Esophagus (tissue), 2 donors: Measurements from ENCODE around the gene TRMT1. TPM values are rescaled to one million over a fixed set of nuclear protein-coding genes. Genes with fewer than 3 reads are reported as not detected.

Source experiments
- H3K27ac ChIP-seq, 2 donors: one replicate each; pipeline ENCODE4 v1.5.1; 2013; ENCODE audit warnings: low read depth in 2 of 2, mild to moderate bottlenecking in 2 of 2, inconsistent platforms in 1 of 2, low read length in 1 of 2, moderate library complexity in 1 of 2
- H3K27me3 ChIP-seq, 2 donors: one replicate each; pipeline ENCODE4 v1.6.1; 2013; ENCODE audit warnings: low read length in 2 of 2, control low read depth in 1 of 2, mild to moderate bottlenecking in 1 of 2; ENCODE audit not compliant: insufficient read depth in 2 of 2, control insufficient read depth in 1 of 2
- H3K36me3 ChIP-seq, 2 donors: one replicate each; pipeline ENCODE4 v1.6.1; 2013; ENCODE audit warnings: low read length in 1 of 2; ENCODE audit not compliant: control insufficient read depth in 2 of 2, insufficient read depth in 2 of 2
- H3K4me1 ChIP-seq, 2 donors: one replicate each; pipeline ENCODE4 v1.6.1; 2013; ENCODE audit warnings: low read length in 1 of 2; ENCODE audit not compliant: control insufficient read depth in 2 of 2, insufficient read depth in 2 of 2
- H3K4me3 ChIP-seq, 2 donors: one replicate each; pipeline ENCODE4 v1.5.1; 2013; ENCODE audit warnings: low read length in 2 of 2, mild to moderate bottlenecking in 2 of 2, low read depth in 1 of 2, moderate library complexity in 1 of 2
- H3K9me3 ChIP-seq, 2 donors: one replicate each; pipeline ENCODE4 v1.6.1; 2013; ENCODE audit warnings: mild to moderate bottlenecking in 2 of 2, low read depth in 1 of 2, low read length in 1 of 2, moderate library complexity in 1 of 2; ENCODE audit not compliant: control insufficient read depth in 2 of 2, insufficient read depth in 1 of 2
- WGBS, 2 donors: extraction: QIAGEN DNeasy Blood & Tissue Kit; methylation state at CpG; one replicate each; pipeline ENCODE4 v1.1.7; 2013; 5-methylcytosine and 5-hydroxymethylcytosine counted together
- polyA plus RNA-seq, 2 donors: library from polyadenylated mRNA; stranded (reverse); fragments of 200-250 nt; gene quantifications; one replicate each; pipeline ENCODE4 v1.2.3, GENCODE V29; 2013
- donor health status: healthy with polysubstance abuse.
- donor health status: Bipolar disorder and iron deficiency.

TRMT1 gene
- polyA plus RNA-seq, 2 donors, result 34.0 to 59.5 TPM

DNA sequence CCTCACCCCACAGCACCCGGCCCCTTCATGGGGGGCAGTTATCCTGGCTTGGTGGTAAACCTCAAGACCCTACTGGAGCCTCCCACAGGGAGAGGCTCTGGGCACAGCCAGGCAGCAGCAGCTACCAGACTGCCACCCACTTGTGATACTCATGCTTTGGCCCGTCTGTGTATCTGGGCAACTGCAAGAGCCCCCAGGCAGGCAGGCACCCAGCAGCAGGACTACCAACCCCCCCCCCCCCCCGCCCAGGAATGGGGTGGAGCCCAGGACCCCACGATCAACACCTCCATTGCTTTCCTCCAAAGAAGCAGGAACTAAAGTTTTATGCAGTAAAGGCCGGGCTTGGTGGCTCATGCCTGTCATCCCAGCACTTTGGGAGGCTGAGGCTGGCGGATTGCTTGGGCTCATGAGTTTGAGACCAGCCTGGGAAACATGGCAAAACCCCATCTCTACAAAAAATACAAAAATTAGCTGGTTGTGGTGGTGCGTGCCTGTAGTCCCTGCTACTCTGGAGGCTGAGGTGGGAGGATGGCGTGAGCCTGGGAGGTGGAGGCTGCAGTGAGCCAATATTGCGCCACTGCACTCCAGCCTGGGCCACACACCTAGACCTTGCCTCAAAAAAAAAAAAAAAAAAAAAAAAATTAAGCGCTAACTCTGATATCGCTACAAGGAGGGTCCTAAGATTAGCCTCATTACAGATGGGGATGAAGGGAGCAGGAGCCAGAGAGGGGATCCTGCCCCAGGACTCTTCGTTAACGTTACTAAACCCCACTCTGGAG lies 12.8 kb downstream of the TRMT1 start:
- Histone ChIP-seq H3K27me3 (no peaks in the 10 kb centered on the region), H3K36me3 (peaks cover 0 to 9% of the 10 kb centered on the region in 2 donors), H3K27ac (peak overlapping the region in 1 of 2 donors; percentile 39), H3K4me3 (no peak overlapping the region), H3K9me3 (peaks cover 0 to 2% of the 10 kb centered on the region in 2 donors), H3K4me1 (peaks cover 0 to 21% of the 10 kb centered on the region in 2 donors)
- 71 to 73% methylated on average over 13 of the region's 13 CpGs for whole genome bisulfite sequencing, 2 donors

DNA sequence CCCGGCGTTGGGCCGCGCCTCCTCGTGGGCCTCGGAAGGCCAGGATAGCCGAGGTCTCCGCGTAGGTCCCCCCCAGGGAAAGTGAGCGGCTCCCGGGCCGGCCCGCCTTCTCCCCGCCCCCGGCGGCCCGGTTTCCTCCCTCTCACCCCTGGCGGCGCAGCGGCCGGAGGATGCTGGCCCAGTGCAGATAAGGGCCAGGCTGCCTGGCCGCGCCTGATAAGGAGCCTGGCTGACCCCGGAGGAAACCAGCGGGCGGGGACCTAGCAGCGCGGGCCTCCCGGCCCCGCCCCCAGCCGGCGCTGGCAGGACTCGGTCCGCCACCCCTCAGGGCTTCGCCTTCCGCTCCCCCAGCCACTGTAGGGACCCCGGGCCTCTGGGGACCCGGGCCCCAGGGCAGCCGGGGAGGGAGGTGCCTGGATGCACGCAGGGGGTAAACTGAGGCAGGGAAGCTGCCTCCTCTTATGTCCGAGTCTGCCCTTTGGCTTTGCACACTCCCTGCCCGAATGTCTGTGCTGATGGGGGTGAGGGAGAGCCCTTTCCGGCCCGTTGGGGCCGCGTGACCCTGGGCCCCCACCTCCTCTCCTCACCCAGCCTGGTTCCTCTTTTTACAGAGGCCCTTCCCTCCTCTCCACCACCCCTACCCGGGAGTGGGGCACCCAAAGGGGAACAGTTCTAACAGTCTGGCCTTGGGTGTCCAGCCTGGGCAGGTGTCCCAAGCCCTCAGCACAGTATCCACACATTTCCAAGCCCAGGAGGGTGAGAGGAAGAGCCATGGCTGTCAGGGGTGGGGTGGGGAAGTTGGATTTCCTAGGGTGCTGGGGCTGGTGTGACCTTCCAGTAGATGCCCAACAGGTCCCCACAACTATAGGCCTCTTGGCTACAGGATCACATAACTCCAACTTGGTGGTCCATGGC lies 13.6 kb downstream of the TRMT1 start, which contains the start of gene LYL1:
LYL1 (minus strand) TSS at position 193 of the 915 bp plus-strand sequence. CDS start 1,687 bp downstream, outside the sequence.
- Histone ChIP-seq H3K27ac (peak within 1 kb of the TSS; percentile 63), H3K27me3 (no peaks in the 10 kb centered on the region), H3K4me1 (peaks cover 0 to 23% of the 10 kb centered on the region in 2 donors), H3K36me3 (peaks cover 0 to 9% of the 10 kb centered on the region in 2 donors), H3K9me3 (peaks cover 0 to 2% of the 10 kb centered on the region in 2 donors), H3K4me3 (peak within 1 kb of the TSS; percentile 32 to 45)
- 2 to 3% methylated on average over 47 of the region's 47 CpGs for WGBS, 2 donors

DNA sequence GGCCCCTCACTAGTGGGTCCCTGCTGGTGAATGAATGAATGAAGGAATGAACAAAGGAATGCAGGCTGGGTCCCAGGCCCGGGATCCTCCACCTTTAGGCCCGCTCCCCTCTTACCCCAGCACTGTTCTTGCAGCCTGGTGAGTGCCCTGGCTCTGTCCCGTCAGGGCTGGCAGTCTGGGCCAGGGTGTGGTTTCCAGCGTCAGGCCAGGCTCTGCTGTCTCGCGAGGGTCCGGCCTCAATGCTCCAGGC lies 14.2 kb downstream of the TRMT1 start:
- 8 to 9% methylated on average over 5 to 7 of the region's 7 CpGs for whole genome bisulfite sequencing, 2 donors
- H3K4me1 ChIP-seq, result peaks cover 0 to 23% of the 10 kb centered on the region in 2 donors
- peak overlapping the region; percentile 58 to 63 for H3K27ac ChIP-seq
- H3K4me3 ChIP-seq, result peak overlapping the region; percentile 32 to 45
- H3K27me3 ChIP-seq, result no peaks in the 10 kb centered on the region
- H3K9me3 ChIP-seq, result peaks cover 0 to 2% of the 10 kb centered on the region in 2 donors
- peaks cover 0 to 4% of the 10 kb centered on the region in 2 donors for H3K36me3 ChIP-seq

DNA sequence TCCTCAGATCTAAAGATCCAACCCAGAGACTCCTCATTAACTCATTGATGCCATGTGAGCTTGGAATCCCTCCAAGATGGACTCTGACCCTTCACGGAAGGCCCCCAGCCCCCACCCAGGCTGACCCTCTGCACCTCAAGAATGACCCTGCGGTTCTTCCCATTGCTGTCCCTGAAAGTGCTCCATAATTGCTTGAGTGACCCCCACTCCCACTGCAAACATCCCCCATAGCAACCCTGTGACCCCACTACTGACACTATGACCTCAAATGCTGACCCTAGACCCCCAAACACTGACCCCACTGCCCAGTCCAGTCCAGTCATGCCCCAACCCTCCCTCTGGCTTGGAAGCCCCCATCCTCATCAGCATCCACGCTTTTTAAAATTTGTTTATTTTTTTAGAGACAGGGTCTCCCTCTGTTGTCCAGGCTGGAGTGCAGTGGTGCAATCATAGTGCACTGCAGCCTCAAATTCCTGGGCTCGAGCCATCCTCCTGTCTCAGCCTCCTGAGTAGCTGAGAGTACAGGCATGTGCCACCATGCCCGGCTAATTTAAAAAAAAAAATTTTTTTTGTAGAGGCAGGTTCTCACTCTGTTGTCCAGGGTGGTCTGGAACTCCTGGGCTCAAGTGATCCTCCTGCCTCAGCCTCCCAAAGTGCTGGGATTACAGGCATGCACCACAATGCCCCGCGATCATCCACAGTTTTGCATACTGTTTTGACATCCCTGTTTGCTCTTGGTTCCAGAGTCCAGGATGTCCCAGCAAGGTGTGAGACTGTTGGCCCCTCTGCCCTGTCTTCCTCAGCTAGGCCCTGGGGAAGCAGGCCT lies 14.7 kb downstream of the TRMT1 start:
- H3K27me3 ChIP-seq, result no peaks in the 10 kb centered on the region
- 70% methylated on average over 7 of the region's 7 CpGs for WGBS, 2 donors
- H3K36me3 ChIP-seq, result peaks cover 0 to 3% of the 10 kb centered on the region in 2 donors
- peak overlapping the region; percentile 32 to 45 for H3K4me3 ChIP-seq
- H3K9me3 ChIP-seq, result peaks cover 0 to 2% of the 10 kb centered on the region in 2 donors
- H3K27ac ChIP-seq, result peak overlapping the region; percentile 58 to 63
- H3K4me1 ChIP-seq, result peaks cover 0 to 23% of the 10 kb centered on the region in 2 donors

DNA sequence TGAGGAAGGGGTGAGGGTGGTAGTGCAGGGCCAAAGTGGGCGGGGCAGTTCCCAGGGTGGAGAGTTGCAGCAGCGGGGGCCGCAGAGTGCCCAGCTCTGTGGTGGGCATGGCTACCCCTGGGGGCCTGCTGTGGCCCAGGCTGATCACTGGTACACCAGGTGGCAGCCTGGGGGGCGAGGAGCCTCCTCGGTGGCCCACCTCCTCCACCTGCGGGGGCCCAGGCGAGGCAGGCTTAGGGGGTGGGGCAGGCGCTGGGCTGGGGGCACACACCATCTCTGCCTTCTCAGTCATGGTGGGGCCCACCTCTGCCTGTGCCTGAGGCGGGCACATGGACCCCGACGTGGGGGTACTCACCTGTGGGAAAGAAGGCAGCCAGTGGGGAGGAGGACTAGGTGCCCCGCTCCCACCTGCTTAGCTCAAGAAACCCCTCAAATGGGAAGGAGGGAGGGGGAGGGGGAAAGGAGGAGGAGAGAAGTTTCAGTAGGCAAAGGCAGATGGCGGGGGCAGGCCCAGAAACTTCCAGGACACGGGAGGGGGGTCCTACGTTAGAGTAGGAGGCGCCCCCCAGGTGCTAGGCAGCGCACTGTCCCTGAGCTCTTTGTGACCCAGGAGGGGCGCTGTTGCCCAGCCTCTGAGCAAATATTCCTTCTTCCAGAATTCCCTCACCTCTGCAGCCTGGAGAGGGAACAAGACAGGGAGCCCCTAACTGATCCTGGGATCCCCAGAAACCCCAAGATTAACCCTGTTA lies 15.5 kb downstream of the TRMT1 start:
- Histone ChIP-seq H3K27ac (no peak overlapping the region), H3K4me1 (peaks cover 0 to 23% of the 10 kb centered on the region in 2 donors)

DNA sequence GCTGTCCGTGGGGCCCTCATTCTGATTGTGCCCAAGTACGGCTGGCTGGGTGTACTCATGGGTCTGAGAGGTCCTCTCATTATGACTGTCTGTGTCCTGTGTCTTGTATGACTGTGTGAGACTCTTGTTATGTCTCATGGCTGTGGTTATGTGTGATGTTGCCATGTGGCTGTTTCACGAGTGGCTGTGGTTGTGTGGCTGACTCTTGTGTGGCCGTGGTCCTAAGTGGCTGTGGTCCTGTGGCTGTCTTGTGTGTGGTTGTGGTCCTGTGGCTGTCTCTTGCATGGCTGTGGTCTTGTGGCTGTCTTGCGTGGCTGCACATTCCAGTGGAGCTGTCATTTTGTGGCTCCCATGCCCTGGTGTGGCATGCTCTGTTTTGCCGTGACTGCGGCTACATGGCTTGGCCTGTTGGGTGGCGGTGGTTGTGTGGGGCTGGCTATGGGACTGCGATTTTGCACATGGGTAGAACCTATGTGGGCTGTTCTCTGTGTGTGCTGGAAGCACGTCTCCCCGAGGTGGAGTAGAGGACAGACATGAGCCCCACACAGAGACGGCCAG lies 16.4 kb downstream of the TRMT1 start:
- 63 to 66% methylated on average over 12 of the region's 12 CpGs for WGBS, 2 donors
- peaks cover 0 to 23% of the 10 kb centered on the region in 2 donors for H3K4me1 ChIP-seq
- H3K27ac ChIP-seq, result peak overlapping the region; percentile 87 to 92
- H3K36me3 ChIP-seq, result peaks cover 0 to 3% of the 10 kb centered on the region in 2 donors
- peaks cover 0 to 2% of the 10 kb centered on the region in 2 donors for H3K9me3 ChIP-seq
- peak overlapping the region in 1 of 2 donors; percentile 54 for H3K4me3 ChIP-seq
- no peaks in the 10 kb centered on the region for H3K27me3 ChIP-seq

More for the DNA sequence above, 15.5 kb downstream of the TRMT1 start:
- 69 to 71% methylated on average over 17 to 18 of the region's 18 CpGs for WGBS, 2 donors
- Histone ChIP-seq H3K4me3 (no peak overlapping the region), H3K27me3 (no peaks in the 10 kb centered on the region), H3K36me3 (peaks cover 0 to 3% of the 10 kb centered on the region in 2 donors), H3K9me3 (peaks cover 0 to 2% of the 10 kb centered on the region in 2 donors)

DNA sequence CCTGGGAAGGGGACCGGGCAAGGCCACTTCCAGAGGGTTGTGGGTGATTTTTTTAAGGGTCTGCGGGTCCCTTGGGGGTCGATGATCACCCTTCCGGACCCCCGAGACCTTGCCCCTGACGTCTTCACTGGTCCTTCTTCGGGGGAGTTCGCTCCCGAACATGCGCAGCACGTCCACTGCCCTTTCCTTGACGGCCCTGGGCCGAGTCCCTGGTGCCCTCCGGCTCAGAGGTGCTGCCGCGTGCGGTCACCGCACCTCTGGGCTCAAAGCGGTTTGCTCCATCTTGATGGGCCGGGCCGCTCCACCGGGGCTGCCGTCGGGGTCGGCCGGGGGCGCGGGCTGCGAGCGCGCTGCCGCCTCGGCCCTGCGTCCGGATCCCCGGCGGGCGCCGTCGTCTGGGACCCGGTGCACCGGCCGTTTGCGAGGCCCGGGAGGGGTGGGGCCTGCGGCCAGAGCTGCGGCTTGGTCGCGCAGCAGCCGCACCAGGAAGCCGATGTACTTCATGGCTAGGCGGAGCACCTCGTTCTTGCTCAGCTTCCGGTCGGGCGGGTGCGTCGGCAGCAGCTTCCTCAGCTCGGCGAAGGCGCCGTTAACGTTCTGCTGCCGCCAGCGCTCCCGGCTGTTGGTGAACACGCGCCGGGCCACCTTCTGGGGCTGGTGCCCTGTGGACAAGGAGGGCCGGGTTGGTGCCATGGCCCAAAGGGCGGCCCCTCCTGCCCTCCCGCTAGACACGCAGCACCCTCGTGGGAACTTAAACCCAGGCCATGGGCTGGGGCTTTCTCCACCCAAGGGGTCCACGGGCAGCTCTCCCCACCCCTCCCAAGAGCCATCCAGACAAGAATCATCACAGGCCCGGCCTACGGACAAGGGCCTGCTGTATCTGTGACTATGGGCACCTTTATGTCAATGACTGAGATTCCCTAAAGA lies 17.2 kb downstream of the TRMT1 start:
- WGBS, 2 donors, result 13 to 28% methylated on average over 60 to 77 of the region's 77 CpGs
- Histone ChIP-seq H3K9me3 (peaks cover 0 to 2% of the 10 kb centered on the region in 2 donors), H3K27me3 (no peaks in the 10 kb centered on the region), H3K4me3 (peak overlapping the region; percentile 45 to 54), H3K36me3 (peaks cover 0 to 3% of the 10 kb centered on the region in 2 donors), H3K4me1 (peaks cover 0 to 23% of the 10 kb centered on the region in 2 donors), H3K27ac (peak overlapping the region; percentile 87 to 92)
